A673 (cell line): ENCODE data around the gene LRRC9. TPM values are rescaled to one million over a fixed set of nuclear protein-coding genes. Genes with fewer than 3 reads are reported as not detected.

Source experiments
- BruUV-seq: library from RNA; stranded (reverse); fragments of 400-500 nt; replicated peaks from 2 replicates; lab custom pipeline; 2021; lab: Mats Ljungman, UMichigan
- CTCF ChIA-PET: fragments of 300-600 bp; sonication (Branson Sonifier 250); formaldehyde crosslinking; loops from one replicate; lab custom pipeline; 2022; ENCODE audit warnings: antibody characterized with exemption; lab: Charles Lee
- POLR2A ChIA-PET: fragments of 300-600 bp; sonication (Branson Sonifier 250); formaldehyde crosslinking; loops from one replicate; lab custom pipeline; 2022; ENCODE audit warnings: antibody characterized with exemption; ENCODE audit not compliant: low non-redundant PET; lab: Charles Lee
- DNase-seq: peaks from one replicate; pipeline ENCODE4 v3.0.0-alpha.2; 2015; ENCODE audit warnings: low spot score
- H3K27ac ChIP-seq: fragments of 200-600 bp; sonication (generic); 2 replicates; pipeline ENCODE4 v1.5.1; 2016; ENCODE audit warnings: mixed run types, low read depth, mild to moderate bottlenecking, mixed read lengths, antibody characterized with exemption, low read length; ENCODE audit not compliant: poor library complexity, severe bottlenecking
- H3K27me3 ChIP-seq: fragments of 200-600 bp; sonication (generic); replicated peaks from 2 replicates; pipeline ENCODE4 v1.6.1; 2017; ENCODE audit warnings: mixed run types, low read depth, mild to moderate bottlenecking, mixed read lengths, antibody characterized with exemption, low read length; ENCODE audit not compliant: insufficient read depth, poor library complexity
- H3K36me3 ChIP-seq: fragments of 200-600 bp; sonication (generic); 2 replicates; pipeline ENCODE4 v1.6.1; 2016; ENCODE audit warnings: mixed run types, mild to moderate bottlenecking, mixed read lengths, antibody characterized with exemption, low read length; ENCODE audit not compliant: insufficient read depth, poor library complexity, severe bottlenecking
- H3K4me1 ChIP-seq: fragments of 200-600 bp; sonication (generic); 2 replicates; pipeline ENCODE4 v1.6.1; 2017; ENCODE audit warnings: mixed run types, mild to moderate bottlenecking, mixed read lengths, antibody characterized with exemption, low read length; ENCODE audit not compliant: insufficient read depth, poor library complexity, severe bottlenecking
- H3K4me3 ChIP-seq: fragments of 200-600 bp; sonication (generic); 2 replicates; pipeline ENCODE4 v1.5.1; 2016; ENCODE audit warnings: low read depth, mixed run types, mild to moderate bottlenecking, mixed read lengths, low read length; ENCODE audit not compliant: poor library complexity, severe bottlenecking
- H3K9me3 ChIP-seq: fragments of 200-600 bp; sonication (generic); 2 replicates; pipeline ENCODE4 v1.6.1; 2016; ENCODE audit warnings: mixed run types, low read depth, mild to moderate bottlenecking, mixed read lengths, antibody characterized with exemption, low read length; ENCODE audit not compliant: poor library complexity, severe bottlenecking
- CTCF ChIP-seq: fragments of 300-800, 200-600 bp; sonication (generic); conservative IDR thresholded peaks from 2 replicates; pipeline ENCODE4 v1.5.1; 2017; ENCODE audit warnings: low read depth, mild to moderate bottlenecking, antibody characterized with exemption, low read length, moderate library complexity, mixed read lengths
- EZH2 ChIP-seq: fragments of 200-600 bp; sonication (generic); IDR thresholded peaks from 2 replicates; pipeline ENCODE4 v1.6.1; 2017; ENCODE audit warnings: borderline replicate concordance, low read depth, mild to moderate bottlenecking, mixed read lengths, antibody characterized with exemption, low read length; ENCODE audit not compliant: poor library complexity, severe bottlenecking
- intact Hi-C: fragments of 100-400 bp; cut with micrococcal nuclease; formaldehyde crosslinking; loops from one replicate; pipeline ENCODE4 v1.10.0; 2022; ENCODE audit not compliant: unreplicated experiment
- total RNA-seq: library from RNA; stranded (reverse); gene quantifications from 2 replicates; pipeline ENCODE4 v1.2.3, GENCODE V29; 2021

LRRC9 gene
- total RNA-seq, 1 experiment from 2014 or later = not detected

DNA sequence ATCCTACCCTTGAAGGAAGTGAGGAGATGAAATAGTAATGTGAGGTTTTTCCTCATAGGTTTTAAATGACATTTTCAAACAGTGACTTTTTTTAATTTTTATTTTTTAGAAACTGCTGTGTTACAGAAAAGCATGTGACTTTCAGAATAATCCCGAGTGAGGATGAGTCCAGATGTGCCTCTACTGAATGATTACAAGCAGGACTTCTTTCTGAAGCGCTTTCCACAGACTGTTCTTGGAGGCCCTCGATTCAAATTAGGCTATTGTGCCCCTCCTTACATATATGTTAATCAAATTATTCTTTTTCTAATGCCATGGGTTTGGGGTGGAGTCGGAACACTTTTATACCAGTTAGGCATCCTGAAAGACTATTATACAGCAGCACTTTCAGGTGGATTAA, 187.5 kb downstream of the LRRC9 start:
- TF ChIP-seq CTCF (no peak), EZH2 (no peak)
- DNase-seq = no peak
- BruUV-seq = no TSS peak
- H3K27ac ChIP-seq = no peak overlapping the region
- H3K4me1 ChIP-seq = peaks cover 5% of the 10 kb centered on the region
- H3K36me3 ChIP-seq = peaks cover 6% of the 10 kb centered on the region
- ChIA-PET CTCF (no interaction called here), POLR2A (no interaction called here)
- intact Hi-C loops = no loop called here
- H3K9me3 ChIP-seq = no peaks in the 10 kb centered on the region
- no peak overlapping the region for H3K4me3 ChIP-seq
- H3K27me3 ChIP-seq = no peaks in the 10 kb centered on the region

DNA sequence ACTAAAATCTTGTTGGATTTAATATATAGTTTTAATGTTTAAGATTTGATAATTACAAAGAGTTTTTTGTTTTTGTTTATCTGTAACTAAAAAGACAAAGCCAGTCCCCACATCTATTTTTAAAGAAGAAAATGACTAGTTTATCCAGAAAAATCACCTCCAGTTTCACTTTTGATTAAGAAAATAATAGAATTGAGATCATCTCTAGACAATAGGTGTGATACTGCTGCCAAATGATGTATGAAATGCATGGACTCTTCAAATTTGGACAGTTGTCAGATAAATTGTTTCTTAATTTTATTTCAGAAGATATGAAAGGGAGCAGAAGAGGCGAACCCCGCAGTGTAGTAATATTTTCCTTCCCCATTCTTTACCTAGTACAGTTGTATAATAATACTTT, 191.8 kb downstream of the LRRC9 start:
- POLR2A ChIA-PET = no interaction called here
- H3K4me1 ChIP-seq = peaks cover 5% of the 10 kb centered on the region
- DNase-seq = no peak
- no peak for TF ChIP-seq EZH2
- no peak for TF ChIP-seq CTCF
- no peak overlapping the region for H3K27ac ChIP-seq
- no peaks in the 10 kb centered on the region for H3K27me3 ChIP-seq
- H3K4me3 ChIP-seq = no peak overlapping the region
- CTCF ChIA-PET = no interaction called here
- H3K9me3 ChIP-seq = no peaks in the 10 kb centered on the region
- no TSS peak for BruUV-seq
- intact Hi-C loops = no loop called here
- peaks cover 11% of the 10 kb centered on the region for H3K36me3 ChIP-seq

Other genes with a start within 250 kb of the LRRC9 start
- 3.0 and 4.0 TPM in 2 replicates for gene RTN1, start 49.4 kb upstream of the LRRC9 start, total RNA-seq
- gene PCNX4, start 171.8 kb downstream of the LRRC9 start, total RNA-seq = 64.0 and 66.0 TPM in 2 replicates
- 16.3 and 17.9 TPM in 2 replicates for gene DHRS7, start 245.3 kb downstream of the LRRC9 start, total RNA-seq